Measurements from ENCODE around the gene TMEM94.

GRCh38 chr17:75502721-75503329 lies 46.4 kb downstream of the TMEM94 start:
- TF ChIP-seq POLR2A (IDR thresholded peaks at IDR 0.05; ENCODE audit: low read depth, low read length) (no peak), POLR2AphosphoS5 (IDR thresholded peaks at IDR 0.05; ENCODE audit: low read depth, low read length) (no peak), SPI1 (IDR thresholded peaks at IDR 0.05; ENCODE audit: low read depth, low read length) (no peak), POU2F2 (IDR thresholded peaks at IDR 0.05; ENCODE audit: low read depth, low read length) (no peak), TAF1 (IDR thresholded peaks at IDR 0.05; ENCODE audit: low read depth, low read length) (no peak), PAX5 (IDR thresholded peaks at IDR 0.05; ENCODE audit: insufficient read depth, low read length, severe bottlenecking) (no peak)

All from GM12891 (cell line).